Esophagus squamous epithelium (tissue), 5 donors: ENCODE measurements around the gene LRRC4. TPM values are rescaled to one million over a fixed set of nuclear protein-coding genes. Genes with fewer than 3 reads are reported as not detected.

Experiments used
- DNase-seq: peaks from one replicate; lab custom pipeline; 2025; lab: John Stamatoyannopoulos, UW
- H3K27ac ChIP-seq, 4 donors: fragments of 200-600 bp; sonication (generic); one replicate each; pipeline ENCODE4 v1.5.1; 2016 to 2019; ENCODE audit warnings: mild to moderate bottlenecking in 1 of 4
- H3K27me3 ChIP-seq, 4 donors: fragments of 200-600 bp; sonication (generic); 1 replicate in 3 of 4; 2 replicates in 1 of 4; pipeline versions ENCODE4 v1.5.1 to v1.6.0; 2017 to 2021; ENCODE audit warnings: antibody characterized with exemption in 1 of 4
- H3K36me3 ChIP-seq, 3 donors: fragments of 200-600 bp; sonication (generic); one replicate each; pipeline ENCODE4 v1.5.1; 2016 to 2019
- H3K4me1 ChIP-seq, 3 donors: fragments of 200-600 bp; sonication (generic); one replicate each; pipeline ENCODE4 v1.5.1; 2017 to 2019
- H3K4me3 ChIP-seq, 4 donors: fragments of 200-600 bp; sonication (generic); 1 replicate in 3 of 4; 2 replicates in 1 of 4; pipeline ENCODE4 v1.5.1; 2016 to 2019; ENCODE audit warnings: mild to moderate bottlenecking in 2 of 4, moderate library complexity in 1 of 4
- H3K9me3 ChIP-seq, 3 donors: fragments of 200-600 bp; sonication (generic); one replicate each; pipeline ENCODE4 v1.5.1; 2016 to 2019
- POLR2A ChIP-seq, 4 donors: fragments of 450-650 bp; IDR thresholded peaks; one replicate each; pipeline ENCODE4 v1.6.1; 2017; ENCODE audit warnings: antibody characterized with exemption in 4 of 4, mild to moderate bottlenecking in 4 of 4, moderate library complexity in 3 of 4
- WGBS, 2 donors: methylation state at CpG; one replicate each; pipeline ENCODE4 v1.1.5; 2018; 5-methylcytosine and 5-hydroxymethylcytosine counted together
- intact Hi-C: fragments of 100-400 bp; cut with DNase I; formaldehyde crosslinking; loops from one replicate; pipeline ENCODE4 v1.15.0; 2022
- total RNA-seq, 4 donors: library from RNA; depleted of rRNA; stranded (reverse); fragments of >200 nt; gene quantifications; one replicate each; pipeline ENCODE4 v1.1.0, GENCODE V29; 2016
- TF ChIP-seq, protein P1 (sequence below), 6 experiments: fragments of 450-650 bp in 4 of 6; fragments of 200-600 bp in 2 of 6; sonication (generic) in 2 of 6; IDR thresholded peaks; one replicate each; pipeline ENCODE4 v1.5.1; 2016 to 2019; ENCODE audit warnings: antibody characterized with exemption in 6 of 6, mild to moderate bottlenecking in 4 of 6, moderate library complexity in 4 of 6
- donor health status: DM: yes; HTN: yes; CAD: no.

The LRRC4 gene
- total RNA-seq, 4 donors from 2014 or later: 2.9 to 11.1 (median 6.5) TPM

DNA sequence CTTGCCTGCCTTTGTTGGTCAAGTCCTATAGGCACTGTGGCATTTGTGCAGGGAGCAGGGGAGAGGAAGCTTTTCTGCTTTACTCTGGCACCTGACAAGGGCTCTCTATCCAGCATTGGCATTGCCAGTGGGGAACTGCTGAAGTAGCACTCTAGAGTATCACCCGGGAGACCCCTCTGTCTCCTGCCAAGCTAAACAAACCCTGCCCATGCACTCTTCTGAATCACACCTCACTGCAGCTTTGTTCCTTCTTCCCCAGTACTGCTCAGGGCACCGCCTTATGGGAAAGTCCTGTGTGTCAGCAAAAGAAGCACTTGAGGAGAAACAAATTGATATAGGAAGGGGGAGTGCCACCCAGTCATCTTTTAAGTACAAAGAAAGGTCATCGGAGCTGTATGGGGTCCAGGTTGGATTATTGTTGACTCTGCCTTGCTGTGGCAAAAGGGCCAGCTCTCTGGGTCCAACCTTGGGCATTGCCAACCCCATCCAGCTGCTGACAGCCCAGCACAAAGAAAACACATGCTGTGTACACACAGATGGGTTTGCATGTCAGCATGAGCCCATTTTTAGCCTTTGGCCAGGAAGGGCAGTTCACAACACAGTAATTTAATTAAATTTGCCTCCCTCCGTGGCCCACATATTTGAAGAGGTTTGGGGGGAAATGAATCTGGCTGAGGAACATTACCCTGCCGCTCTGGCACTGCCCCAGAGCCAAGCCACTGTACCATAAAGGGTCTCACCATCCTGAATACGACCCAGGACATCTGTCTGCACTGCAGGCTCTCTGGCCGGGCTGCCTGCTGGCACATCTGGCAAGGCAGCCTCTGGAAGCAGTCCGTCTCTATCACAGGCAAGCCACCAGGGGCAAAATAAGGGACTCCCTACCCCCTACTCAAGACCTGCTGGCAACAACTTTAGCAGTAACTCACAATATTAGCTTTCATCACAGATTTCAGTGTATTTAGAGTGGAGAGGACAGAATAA is 13.1 kb downstream of the LRRC4 start:
- Histone ChIP-seq H3K27me3 (no peaks in the 10 kb centered on the region), H3K4me3 (no peak overlapping the region), H3K9me3 (no peaks in the 10 kb centered on the region), H3K4me1 (peaks cover 33 to 91% (median 38%) of the 10 kb centered on the region in 3 donors), H3K27ac (peak overlapping the region; percentile 40 to 82 (median 72)), H3K36me3 (peaks cover 0 to 10% (median 0%) of the 10 kb centered on the region in 3 donors)
- intact Hi-C loops: no loop called here
- TF ChIP-seq, protein P1, sequence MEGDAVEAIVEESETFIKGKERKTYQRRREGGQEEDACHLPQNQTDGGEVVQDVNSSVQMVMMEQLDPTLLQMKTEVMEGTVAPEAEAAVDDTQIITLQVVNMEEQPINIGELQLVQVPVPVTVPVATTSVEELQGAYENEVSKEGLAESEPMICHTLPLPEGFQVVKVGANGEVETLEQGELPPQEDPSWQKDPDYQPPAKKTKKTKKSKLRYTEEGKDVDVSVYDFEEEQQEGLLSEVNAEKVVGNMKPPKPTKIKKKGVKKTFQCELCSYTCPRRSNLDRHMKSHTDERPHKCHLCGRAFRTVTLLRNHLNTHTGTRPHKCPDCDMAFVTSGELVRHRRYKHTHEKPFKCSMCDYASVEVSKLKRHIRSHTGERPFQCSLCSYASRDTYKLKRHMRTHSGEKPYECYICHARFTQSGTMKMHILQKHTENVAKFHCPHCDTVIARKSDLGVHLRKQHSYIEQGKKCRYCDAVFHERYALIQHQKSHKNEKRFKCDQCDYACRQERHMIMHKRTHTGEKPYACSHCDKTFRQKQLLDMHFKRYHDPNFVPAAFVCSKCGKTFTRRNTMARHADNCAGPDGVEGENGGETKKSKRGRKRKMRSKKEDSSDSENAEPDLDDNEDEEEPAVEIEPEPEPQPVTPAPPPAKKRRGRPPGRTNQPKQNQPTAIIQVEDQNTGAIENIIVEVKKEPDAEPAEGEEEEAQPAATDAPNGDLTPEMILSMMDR (IDR thresholded peaks at IDR 0.05): no peak
- TF ChIP-seq POLR2A (IDR thresholded peaks at IDR 0.05): no peak
- 54 to 71% methylated on average over 6 of the region's 8 CpGs for WGBS, 2 donors
- no peak for DNase-seq

DNA sequence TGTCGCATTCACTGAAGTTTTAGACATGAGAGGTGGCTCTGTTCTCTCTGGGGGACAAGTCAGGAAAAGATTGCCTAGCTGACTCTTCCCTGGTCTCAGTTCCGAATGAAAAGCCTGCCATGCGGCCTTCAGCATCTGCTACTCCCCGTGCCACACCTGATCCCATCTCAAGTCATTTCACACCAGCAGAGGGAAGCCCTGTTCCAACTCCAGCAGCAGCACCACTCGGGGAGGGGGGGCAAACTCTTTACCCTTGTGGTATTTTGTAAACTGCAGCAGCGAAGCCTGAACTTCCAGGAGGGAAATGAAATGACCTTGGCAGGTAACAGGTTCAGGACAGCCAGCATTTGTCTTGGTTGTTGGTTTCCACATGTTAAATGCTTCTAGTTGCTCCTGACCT is 13.8 kb downstream of the LRRC4 start:
- H3K4me1 ChIP-seq: peaks cover 29 to 84% (median 38%) of the 10 kb centered on the region in 3 donors
- DNase-seq: no peak
- no peaks in the 10 kb centered on the region for H3K27me3 ChIP-seq
- peak overlapping the region; percentile 40 to 82 (median 71) for H3K27ac ChIP-seq
- peaks cover 0 to 14% (median 0%) of the 10 kb centered on the region in 3 donors for H3K36me3 ChIP-seq
- H3K9me3 ChIP-seq: no peaks in the 10 kb centered on the region
- intact Hi-C loops: no loop called here
- TF ChIP-seq POLR2A (IDR thresholded peaks at IDR 0.05): no peak
- TF ChIP-seq, protein P1 (IDR thresholded peaks at IDR 0.05): peak in 1 of 6 experiments; percentile 41
- no peak overlapping the region for H3K4me3 ChIP-seq
- WGBS, 2 donors: 50 to 71% methylated on average over 5 to 6 of the region's 6 CpGs

DNA sequence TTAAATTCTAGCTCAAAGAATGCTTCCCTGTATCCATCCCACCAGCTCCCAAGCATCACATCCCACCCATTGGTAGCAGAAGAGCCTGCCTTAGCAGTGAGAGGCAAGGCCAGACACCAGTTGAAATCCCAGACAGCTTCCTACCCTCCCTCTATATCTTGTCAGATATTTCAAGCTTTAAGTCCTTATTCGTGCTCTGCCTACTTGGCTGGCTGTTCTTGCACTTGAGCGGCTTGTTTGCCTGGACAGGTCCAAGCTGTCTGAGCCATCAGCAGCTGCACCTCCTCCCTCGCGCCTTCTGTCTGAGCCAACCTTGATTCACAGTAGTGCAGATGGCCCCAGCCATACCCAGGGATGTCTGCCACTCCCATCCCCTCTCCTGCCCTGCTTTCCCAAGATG is 16.4 kb downstream of the LRRC4 start:
- peak overlapping the region in 3 of 4 donors; percentile 2 to 36 (median 12) for H3K27ac ChIP-seq
- TF ChIP-seq, protein P1 (IDR thresholded peaks at IDR 0.05): no peak
- TF ChIP-seq POLR2A (IDR thresholded peaks at IDR 0.05): no peak
- H3K27me3 ChIP-seq: no peaks in the 10 kb centered on the region
- H3K4me3 ChIP-seq: no peak overlapping the region
- DNase-seq: no peak
- H3K4me1 ChIP-seq: peaks cover 23 to 69% (median 30%) of the 10 kb centered on the region in 3 donors
- H3K36me3 ChIP-seq: peaks cover 0 to 9% (median 0%) of the 10 kb centered on the region in 3 donors
- H3K9me3 ChIP-seq: no peaks in the 10 kb centered on the region
- 47 to 49% methylated on average over 2 to 4 of the region's 4 CpGs for WGBS, 2 donors
- intact Hi-C loops: no loop called here

GRCh38 chr7:128011131-128011661 is 20.0 kb downstream of the LRRC4 start:
- H3K4me1 ChIP-seq: peaks cover 11 to 35% (median 12%) of the 10 kb centered on the region in 3 donors
- intact Hi-C loops: no loop called here
- peaks cover 0 to 18% (median 0%) of the 10 kb centered on the region in 3 donors for H3K36me3 ChIP-seq
- TF ChIP-seq POLR2A (IDR thresholded peaks at IDR 0.05): no peak
- TF ChIP-seq, protein P1 (IDR thresholded peaks at IDR 0.05): no peak
- no peak overlapping the region for H3K4me3 ChIP-seq
- H3K27me3 ChIP-seq: no peaks in the 10 kb centered on the region
- H3K9me3 ChIP-seq: no peaks in the 10 kb centered on the region
- WGBS, 2 donors: 50 to 53% methylated on average over 2 of the region's 2 CpGs
- peak overlapping the region in 1 of 4 donors; percentile 25 for H3K27ac ChIP-seq
- no peak for DNase-seq
